GM10248 (cell line): ENCODE measurements around the gene GFOD1.

Experiments used
- CTCF ChIA-PET: fragments of 300-600 bp; sonication (Branson Sonifier 250); formaldehyde crosslinking; extraction: SDS; loops from one replicate; lab custom pipeline; 2021; ENCODE audit warnings: antibody characterized with exemption; lab: Yijun Ruan, JAX
- POLR2A ChIA-PET: fragments of 350-650 bp; sonication (Branson Sonifier 250); formaldehyde crosslinking; extraction: SDS; loops from one replicate; lab custom pipeline; 2020; ENCODE audit warnings: antibody characterized with exemption; lab: Yijun Ruan, JAX
- DNase-seq: peaks from one replicate; pipeline ENCODE4 v3.0.0; 2012; ENCODE audit errors: extremely low spot score
- CTCF ChIP-seq: IDR thresholded peaks from 2 replicates; pipeline ENCODE4 v1.5.1; 2012; ENCODE audit warnings: mild to moderate bottlenecking, low read depth; ENCODE audit errors: extremely low read depth, missing control alignments, control extremely low read depth

The GFOD1 gene

GRCh38 chr6:13494137-13494536, 6.7 kb upstream of the GFOD1 start:
- CTCF ChIA-PET: interaction anchor here (1.0 kb wide), 1 partner anchor 66 kb away, joined by 4 read pairs; no protein-coding TSS in a partner anchor
- TF ChIP-seq CTCF: no peak
- POLR2A ChIA-PET: no interaction called here
- no peak for DNase-seq

GRCh38 chr6:13493147-13493546, 5.7 kb upstream of the GFOD1 start:
- no peak for DNase-seq
- CTCF ChIA-PET: interaction anchor here (0.7 to 1.2 kb wide), 3 partner anchors 9 to 82 kb away, joined by 3 to 4 read pairs (median 4); partner anchors contain the start of gene SIRT5
- TF ChIP-seq CTCF: no peak
- POLR2A ChIA-PET: no interaction called here

GRCh38 chr6:13492357-13492756, 5.0 kb upstream of the GFOD1 start:
- ChIA-PET CTCF (no interaction called here), POLR2A (no interaction called here)
- no peak for DNase-seq
- no peak for TF ChIP-seq CTCF

- ChIA-PET POLR2A (no interaction called here), CTCF (no interaction called here)
- DNase-seq: no peak
- TF ChIP-seq CTCF: no peak
Measured at GRCh38 chr6:13491538-13491937, 4.1 kb upstream of the GFOD1 start.

- TF ChIP-seq CTCF: no peak
- POLR2A ChIA-PET: no interaction called here
- no peak for DNase-seq
- CTCF ChIA-PET: interaction anchor here (2.0 kb wide), 1 partner anchor 23 kb away, joined by 4 read pairs; no protein-coding TSS in a partner anchor
Measured at GRCh38 chr6:13490402-13490801, 3.0 kb upstream of the GFOD1 start.

- POLR2A ChIA-PET: interaction anchor here (0.6 kb wide), 1 partner anchor 132 kb away, joined by 3 read pairs; no protein-coding TSS in a partner anchor
- no peak for DNase-seq
- CTCF ChIA-PET: interaction anchor here (1.8 to 3.8 kb wide), 3 partner anchors 10 to 86 kb away, joined by 4 to 13 read pairs (median 4); partner anchors contain the start of gene SIRT5
- TF ChIP-seq CTCF: no peak
Measured at GRCh38 chr6:13488896-13489237, 1.5 kb upstream of the GFOD1 start.
